Right lobe of liver (tissue), 4 donors: Measurements from ENCODE around the gene SDK1.

Source experiments
- POLR2A ChIP-seq: fragments of 450-650 bp; IDR thresholded peaks from one replicate; pipeline ENCODE4 v1.6.1; 2017; ENCODE audit warnings: antibody characterized with exemption, mild to moderate bottlenecking
- TF ChIP-seq, protein P1 (sequence below), 4 donors: fragments of 200-600 bp in 3 of 4; fragments of 450-650 bp in 1 of 4; IDR thresholded peaks; one replicate each; pipeline versions ENCODE4 v1.5.1 to v1.8.0; 2016 to 2022; ENCODE audit warnings: antibody characterized with exemption in 4 of 4, mild to moderate bottlenecking in 2 of 4
- donor health status: DM: no; HTN: no; CAD: no.
- donor health status: DM: no; HTN: no; CAD: no.
- donor health status: DM: no; HTN: yes; CAD: no.

DNA sequence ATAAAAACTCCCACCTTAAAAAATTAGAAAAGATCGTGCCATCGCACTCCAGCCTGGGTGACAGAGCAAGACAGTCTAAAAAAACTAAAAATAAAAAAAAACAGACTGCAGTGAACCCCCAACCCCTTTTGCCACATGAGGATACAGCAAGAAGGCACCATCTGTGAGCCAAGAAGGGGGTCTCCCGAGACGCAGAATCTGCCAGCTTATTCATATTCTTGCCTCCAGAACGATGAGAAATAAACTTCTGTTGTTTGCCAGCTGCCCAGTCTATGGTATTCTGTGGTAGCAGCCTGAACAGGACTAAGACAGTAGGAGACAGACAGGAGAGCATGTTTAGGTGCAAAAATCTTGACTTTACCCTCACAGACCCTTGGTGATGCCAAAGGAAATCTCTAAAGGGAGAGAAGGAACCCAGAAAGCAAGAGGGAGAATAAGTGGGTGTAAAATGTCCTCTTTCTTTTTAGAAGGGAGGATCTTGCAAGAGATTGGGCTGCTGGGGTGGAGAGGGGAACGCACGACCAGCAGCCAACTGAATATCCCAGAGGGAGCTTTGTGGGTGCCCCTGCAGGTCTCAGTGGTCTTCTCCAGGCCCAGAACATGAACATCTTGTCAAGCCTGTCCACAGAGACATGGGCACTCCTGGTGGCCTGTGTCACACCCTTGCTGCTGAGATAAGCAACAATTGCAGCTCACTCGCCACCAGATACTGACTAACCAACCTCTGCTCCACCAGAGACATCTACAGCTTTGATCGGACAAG is 980.4 kb downstream of the SDK1 start:
- TF ChIP-seq, protein P1, sequence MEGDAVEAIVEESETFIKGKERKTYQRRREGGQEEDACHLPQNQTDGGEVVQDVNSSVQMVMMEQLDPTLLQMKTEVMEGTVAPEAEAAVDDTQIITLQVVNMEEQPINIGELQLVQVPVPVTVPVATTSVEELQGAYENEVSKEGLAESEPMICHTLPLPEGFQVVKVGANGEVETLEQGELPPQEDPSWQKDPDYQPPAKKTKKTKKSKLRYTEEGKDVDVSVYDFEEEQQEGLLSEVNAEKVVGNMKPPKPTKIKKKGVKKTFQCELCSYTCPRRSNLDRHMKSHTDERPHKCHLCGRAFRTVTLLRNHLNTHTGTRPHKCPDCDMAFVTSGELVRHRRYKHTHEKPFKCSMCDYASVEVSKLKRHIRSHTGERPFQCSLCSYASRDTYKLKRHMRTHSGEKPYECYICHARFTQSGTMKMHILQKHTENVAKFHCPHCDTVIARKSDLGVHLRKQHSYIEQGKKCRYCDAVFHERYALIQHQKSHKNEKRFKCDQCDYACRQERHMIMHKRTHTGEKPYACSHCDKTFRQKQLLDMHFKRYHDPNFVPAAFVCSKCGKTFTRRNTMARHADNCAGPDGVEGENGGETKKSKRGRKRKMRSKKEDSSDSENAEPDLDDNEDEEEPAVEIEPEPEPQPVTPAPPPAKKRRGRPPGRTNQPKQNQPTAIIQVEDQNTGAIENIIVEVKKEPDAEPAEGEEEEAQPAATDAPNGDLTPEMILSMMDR (IDR thresholded peaks at IDR 0.05): no peak
- TF ChIP-seq POLR2A: no peak
